Measurements from ENCODE around the gene ASPG. TPM values are rescaled to one million over a fixed set of nuclear protein-coding genes. Genes with fewer than 3 reads are reported as not detected.

The ASPG gene
- total RNA-seq, 1 donor from 2014 or later: not detected

DNA sequence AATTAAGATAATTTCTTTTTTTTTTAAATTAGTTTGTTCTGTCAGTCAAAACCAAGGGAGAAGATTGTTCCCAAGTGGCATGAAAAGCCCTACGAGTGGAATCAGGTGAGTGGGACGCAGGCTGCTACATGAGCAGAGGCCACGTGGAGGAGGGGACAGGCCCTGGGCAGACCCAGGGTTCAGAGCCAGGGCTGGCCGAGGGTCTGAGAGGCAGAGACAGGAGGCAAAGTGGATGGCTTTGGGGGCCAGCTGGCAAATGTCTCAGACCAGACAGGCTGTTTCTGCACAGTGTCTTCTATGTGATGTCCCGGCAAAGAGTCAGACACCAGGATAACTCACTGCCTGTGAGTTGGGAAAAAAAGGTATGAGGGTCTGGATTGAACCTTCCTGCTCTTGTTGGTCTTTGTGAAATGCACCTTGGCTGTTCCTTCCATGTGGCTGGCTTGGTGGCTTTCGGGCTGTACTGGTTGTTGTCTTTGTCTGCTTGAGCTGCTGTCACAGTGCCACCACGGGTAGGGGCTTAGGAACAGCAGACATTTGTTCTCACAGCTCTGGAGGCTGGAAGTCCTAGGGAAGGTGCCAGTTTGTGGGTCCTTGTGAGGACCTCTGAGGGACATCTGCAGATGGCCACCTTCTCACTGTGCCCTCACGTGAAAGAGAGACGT lies 35.8 kb upstream of the ASPG start:
- H3K4me3 ChIP-seq: no peak overlapping the region
- H3K4me1 ChIP-seq: no peaks in the 10 kb centered on the region
- TF ChIP-seq, protein P1, sequence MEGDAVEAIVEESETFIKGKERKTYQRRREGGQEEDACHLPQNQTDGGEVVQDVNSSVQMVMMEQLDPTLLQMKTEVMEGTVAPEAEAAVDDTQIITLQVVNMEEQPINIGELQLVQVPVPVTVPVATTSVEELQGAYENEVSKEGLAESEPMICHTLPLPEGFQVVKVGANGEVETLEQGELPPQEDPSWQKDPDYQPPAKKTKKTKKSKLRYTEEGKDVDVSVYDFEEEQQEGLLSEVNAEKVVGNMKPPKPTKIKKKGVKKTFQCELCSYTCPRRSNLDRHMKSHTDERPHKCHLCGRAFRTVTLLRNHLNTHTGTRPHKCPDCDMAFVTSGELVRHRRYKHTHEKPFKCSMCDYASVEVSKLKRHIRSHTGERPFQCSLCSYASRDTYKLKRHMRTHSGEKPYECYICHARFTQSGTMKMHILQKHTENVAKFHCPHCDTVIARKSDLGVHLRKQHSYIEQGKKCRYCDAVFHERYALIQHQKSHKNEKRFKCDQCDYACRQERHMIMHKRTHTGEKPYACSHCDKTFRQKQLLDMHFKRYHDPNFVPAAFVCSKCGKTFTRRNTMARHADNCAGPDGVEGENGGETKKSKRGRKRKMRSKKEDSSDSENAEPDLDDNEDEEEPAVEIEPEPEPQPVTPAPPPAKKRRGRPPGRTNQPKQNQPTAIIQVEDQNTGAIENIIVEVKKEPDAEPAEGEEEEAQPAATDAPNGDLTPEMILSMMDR (IDR thresholded peaks at IDR 0.05): no peak
- H3K9me3 ChIP-seq: no peaks in the 10 kb centered on the region
- no peak overlapping the region for H3K27ac ChIP-seq
- intact Hi-C loops (cut with DNase I): no loop called here
- H3K36me3 ChIP-seq: no peaks in the 10 kb centered on the region
- H3K27me3 ChIP-seq: no peaks in the 10 kb centered on the region
- DNase-seq (ENCODE audit: low spot score in 2 of 2): no peak

DNA sequence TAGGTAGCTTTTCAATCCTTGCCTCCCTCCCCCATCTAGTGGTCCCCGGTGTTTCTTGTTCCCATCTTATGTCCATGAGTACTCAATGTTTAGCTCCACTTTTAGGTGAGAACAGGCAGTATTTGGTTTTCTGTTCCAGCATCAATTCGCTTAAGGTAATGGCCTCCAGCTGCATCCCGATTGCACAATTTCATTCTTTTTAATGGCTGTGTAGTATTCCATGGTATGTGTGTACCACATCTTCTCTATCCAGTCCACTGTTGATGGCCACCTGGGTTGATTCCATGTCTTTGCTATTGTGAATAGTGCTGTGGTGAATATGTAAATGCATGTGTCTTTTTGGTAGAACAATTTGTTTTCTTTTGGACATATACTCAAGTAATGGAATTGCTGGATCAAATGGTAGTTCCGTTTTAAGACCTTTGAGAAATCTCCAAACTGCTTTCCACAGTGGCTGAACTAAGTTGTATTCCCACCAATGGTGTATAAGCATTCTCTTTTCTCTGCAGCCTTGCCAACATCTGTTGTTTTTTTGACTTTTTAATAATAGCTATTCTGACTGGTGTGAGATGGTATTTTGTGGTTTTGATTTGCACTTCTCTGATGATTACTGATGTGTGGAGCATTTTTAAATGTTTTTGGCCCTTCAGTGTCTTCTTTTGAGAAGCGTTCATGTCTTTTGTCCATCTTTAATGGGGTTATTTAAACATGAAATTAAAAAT lies 34.2 kb upstream of the ASPG start:
- Histone ChIP-seq H3K4me3 (no peak overlapping the region), H3K27me3 (no peaks in the 10 kb centered on the region), H3K36me3 (no peaks in the 10 kb centered on the region), H3K4me1 (no peaks in the 10 kb centered on the region), H3K9me3 (no peaks in the 10 kb centered on the region), H3K27ac (no peak overlapping the region)
- TF ChIP-seq, protein P1 (IDR thresholded peaks at IDR 0.05): no peak
- intact Hi-C loops (cut with DNase I): no loop called here
- DNase-seq (ENCODE audit: low spot score in 2 of 2): no peak

DNA sequence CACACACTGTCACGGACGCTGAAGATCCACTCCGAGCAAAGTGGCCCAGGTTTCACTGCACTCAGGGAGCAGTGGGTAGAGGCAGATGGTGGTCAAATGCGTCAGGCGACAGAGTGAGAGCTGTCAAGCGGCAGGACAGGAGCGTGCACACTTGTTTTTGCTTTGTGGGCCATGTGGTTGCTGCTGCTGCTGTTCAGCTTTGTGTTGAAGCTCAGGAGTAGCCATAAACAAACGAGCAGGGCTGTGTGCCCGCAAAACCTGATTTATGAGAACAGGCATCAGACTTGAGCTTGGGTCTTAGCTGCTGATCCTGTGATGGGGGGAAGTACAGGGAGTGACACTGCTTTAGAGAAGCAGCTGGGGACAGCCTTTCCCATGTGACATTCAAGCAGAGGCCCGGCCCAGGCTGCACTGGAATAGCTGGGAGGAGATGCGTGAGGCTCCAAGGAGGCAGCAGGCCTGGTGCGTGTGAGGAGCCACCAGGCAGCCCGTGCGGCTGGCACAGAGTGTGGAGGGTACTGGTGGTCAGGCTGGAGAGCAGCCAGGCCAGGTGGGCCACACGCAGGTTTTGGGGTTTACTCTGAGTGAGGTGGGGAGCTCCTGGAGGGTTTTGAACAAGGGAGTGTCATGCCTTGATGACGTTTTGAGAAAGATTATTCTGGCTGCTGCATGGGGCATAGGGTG lies 31.1 kb upstream of the ASPG start:
- H3K4me1 ChIP-seq: no peaks in the 10 kb centered on the region
- no peaks in the 10 kb centered on the region for H3K36me3 ChIP-seq
- TF ChIP-seq, protein P1 (IDR thresholded peaks at IDR 0.05): no peak
- intact Hi-C loops (cut with DNase I): no loop called here
- no peaks in the 10 kb centered on the region for H3K27me3 ChIP-seq
- no peak overlapping the region for H3K27ac ChIP-seq
- DNase-seq (ENCODE audit: low spot score in 2 of 2): no peak
- H3K9me3 ChIP-seq: no peaks in the 10 kb centered on the region
- H3K4me3 ChIP-seq: no peak overlapping the region

DNA sequence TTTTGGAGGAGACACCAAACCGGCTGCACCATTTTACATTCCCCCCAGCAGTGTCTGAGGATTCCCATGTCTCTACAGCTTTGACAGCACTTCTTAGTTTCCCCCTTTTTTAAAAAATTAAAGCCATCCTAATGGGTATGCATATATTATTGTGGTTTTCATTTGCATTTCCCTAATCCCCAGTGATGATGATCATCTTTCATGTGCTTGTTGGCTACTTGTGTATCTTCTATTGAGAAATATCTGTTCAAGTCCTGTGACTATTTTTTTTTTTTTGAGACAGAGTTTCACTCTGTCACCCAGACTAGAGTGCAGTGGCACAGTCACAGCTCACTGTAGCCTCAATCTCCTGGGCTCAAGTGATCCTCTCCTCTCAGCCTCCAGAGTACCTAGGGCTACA lies 23.2 kb upstream of the ASPG start:
- Histone ChIP-seq H3K4me3 (no peak overlapping the region), H3K4me1 (no peaks in the 10 kb centered on the region), H3K9me3 (peaks cover 0 to 9% of the 10 kb centered on the region in 2 donors), H3K36me3 (no peaks in the 10 kb centered on the region), H3K27me3 (no peaks in the 10 kb centered on the region), H3K27ac (no peak overlapping the region)
- TF ChIP-seq, protein P1 (IDR thresholded peaks at IDR 0.05): no peak
- no peak for DNase-seq (ENCODE audit: low spot score in 2 of 2)
- intact Hi-C loops (cut with DNase I): no loop called here

DNA sequence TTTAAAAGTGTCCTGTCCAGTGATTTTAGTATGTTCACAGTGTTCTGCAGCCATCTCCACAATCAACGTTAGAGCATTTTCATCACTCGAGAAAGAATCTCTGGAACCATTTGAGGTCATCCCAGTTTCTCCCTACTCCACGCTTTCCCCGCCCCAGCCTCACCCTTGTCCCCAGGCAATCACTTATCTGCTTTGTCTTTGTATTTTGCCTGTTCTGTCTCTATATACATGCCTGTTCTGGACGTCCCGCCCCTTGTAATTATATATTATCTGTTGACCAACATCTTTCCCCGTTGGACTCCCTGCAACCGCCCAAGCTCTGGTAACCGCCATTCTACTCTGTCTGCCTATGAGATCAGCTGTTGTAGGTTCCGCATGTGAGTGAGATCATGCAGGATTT lies 21.5 kb upstream of the ASPG start:
- Histone ChIP-seq H3K4me1 (no peaks in the 10 kb centered on the region), H3K27ac (no peak overlapping the region), H3K36me3 (no peaks in the 10 kb centered on the region), H3K9me3 (peaks cover 0 to 13% of the 10 kb centered on the region in 2 donors), H3K4me3 (no peak overlapping the region), H3K27me3 (no peaks in the 10 kb centered on the region)
- TF ChIP-seq, protein P1 (IDR thresholded peaks at IDR 0.05): no peak
- no peak for DNase-seq (ENCODE audit: low spot score in 2 of 2)
- intact Hi-C loops (cut with DNase I): no loop called here

All from ascending aorta (tissue), 2 donors.